ENCODE measurements around the gene UNCX. TPM values are rescaled to one million over a fixed set of nuclear protein-coding genes. Genes with fewer than 3 reads are reported as not detected.

Gene UNCX
- polyA plus RNA-seq, 4 donors: not detected

DNA sequence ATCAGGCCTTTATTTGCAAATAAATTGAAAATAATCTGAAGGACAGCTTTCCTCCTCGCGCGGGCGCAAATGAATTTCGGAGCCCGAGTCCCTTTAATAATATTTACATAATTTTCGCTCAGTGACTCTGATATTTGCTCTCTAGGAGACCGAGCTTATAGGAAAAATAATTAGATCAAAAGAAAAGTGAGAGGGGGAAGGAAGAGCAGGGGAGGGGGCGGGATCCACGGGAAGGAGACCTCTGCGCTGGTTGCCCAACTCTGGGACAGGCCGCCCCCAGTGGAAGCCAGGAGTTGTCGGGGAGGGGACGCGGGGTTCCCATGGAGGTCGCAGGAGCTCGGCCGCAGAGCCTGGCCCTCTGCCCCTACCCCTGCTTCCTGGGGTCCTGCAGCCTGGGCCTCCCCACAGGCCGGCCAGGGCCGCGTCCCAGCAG lies 5.8 kb downstream of the UNCX start:
- peaks cover 0 to 12% of the 10 kb centered on the region in 2 donors for H3K9me3 ChIP-seq (ENCODE audit: control insufficient read depth in 2 of 2, insufficient read depth in 1 of 2, low read depth in 1 of 2, low read length in 1 of 2)
- 9 to 22% (median 17%) methylated on average over 20 to 21 of the region's 21 CpGs for WGBS, 3 donors
- H3K36me3 ChIP-seq (ENCODE audit: control insufficient read depth in 3 of 3, insufficient read depth in 2 of 3, low read depth in 1 of 3, low read length in 3 of 3): no peaks in the 10 kb centered on the region
- H3K27me3 ChIP-seq (ENCODE audit: control insufficient read depth in 3 of 3, insufficient read depth in 3 of 3, low read length in 3 of 3): peaks cover 34 to 86% (median 65%) of the 10 kb centered on the region in 3 donors
- no peak for DNase-seq
- H3K27ac ChIP-seq (ENCODE audit: low read depth in 1 of 3, low read length in 2 of 3): no peak overlapping the region
- H3K4me3 ChIP-seq (ENCODE audit: low read depth in 1 of 3, low read length in 3 of 3): no peak overlapping the region
- FAIRE-seq: no peak
- H3K4me1 ChIP-seq (ENCODE audit: control insufficient read depth in 3 of 3, insufficient read depth in 2 of 3, low read depth in 1 of 3, low read length in 2 of 3): no peaks in the 10 kb centered on the region

DNA sequence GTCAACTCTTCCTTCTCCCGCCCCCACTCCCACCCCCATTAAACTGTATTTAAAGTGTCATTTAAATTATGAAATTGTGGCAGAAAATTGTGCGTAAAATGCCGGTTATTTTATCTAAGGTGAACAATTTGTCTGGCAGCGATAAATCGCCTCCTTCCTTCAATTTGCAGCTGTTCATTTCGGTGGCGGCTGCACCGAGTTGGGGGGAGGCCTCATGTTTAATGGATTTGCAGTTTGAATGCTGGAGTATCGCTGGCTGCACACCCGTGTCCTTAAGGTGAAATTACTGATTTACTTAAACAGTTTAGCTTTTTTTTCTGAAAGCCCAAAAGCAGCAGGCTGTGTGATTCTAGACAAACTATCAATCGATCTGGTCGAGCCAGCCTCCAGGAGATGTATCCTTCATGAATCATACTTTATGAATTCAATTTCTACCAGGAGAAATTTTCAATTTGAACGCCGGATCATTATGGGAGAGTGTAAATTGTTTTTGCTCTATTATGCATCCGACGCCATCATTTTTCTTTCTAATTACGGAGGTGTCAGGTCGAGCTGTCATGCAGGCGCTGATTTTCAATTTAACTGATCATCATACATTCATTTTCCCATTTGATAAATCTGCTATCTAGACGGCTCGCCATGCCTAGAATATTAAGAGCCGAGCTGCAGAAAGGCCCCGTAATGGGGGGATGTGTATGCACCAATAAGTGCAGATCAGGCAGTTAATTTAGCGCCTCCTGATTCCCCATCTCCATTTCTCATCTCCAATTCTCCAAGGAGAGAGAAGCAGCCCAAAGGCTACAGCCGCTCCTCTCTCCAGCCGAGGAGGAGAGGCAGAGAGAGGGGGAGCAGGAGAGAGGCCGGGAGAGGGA lies 6.5 kb downstream of the UNCX start:
- Histone ChIP-seq H3K27me3 (ENCODE audit: control insufficient read depth in 3 of 3, insufficient read depth in 3 of 3, low read length in 3 of 3) (peaks cover 32 to 86% (median 68%) of the 10 kb centered on the region in 3 donors), H3K9me3 (ENCODE audit: control insufficient read depth in 2 of 2, insufficient read depth in 1 of 2, low read depth in 1 of 2, low read length in 1 of 2) (peaks cover 0 to 17% of the 10 kb centered on the region in 2 donors), H3K36me3 (ENCODE audit: control insufficient read depth in 3 of 3, insufficient read depth in 2 of 3, low read depth in 1 of 3, low read length in 3 of 3) (no peaks in the 10 kb centered on the region), H3K4me1 (ENCODE audit: control insufficient read depth in 3 of 3, insufficient read depth in 2 of 3, low read depth in 1 of 3, low read length in 2 of 3) (no peaks in the 10 kb centered on the region), H3K27ac (ENCODE audit: low read depth in 1 of 3, low read length in 2 of 3) (no peak overlapping the region), H3K4me3 (ENCODE audit: low read depth in 1 of 3, low read length in 3 of 3) (no peak overlapping the region)
- no peak for FAIRE-seq
- 8 to 13% (median 10%) methylated on average over 27 of the region's 27 CpGs for WGBS, 3 donors
- no peak for DNase-seq

DNA sequence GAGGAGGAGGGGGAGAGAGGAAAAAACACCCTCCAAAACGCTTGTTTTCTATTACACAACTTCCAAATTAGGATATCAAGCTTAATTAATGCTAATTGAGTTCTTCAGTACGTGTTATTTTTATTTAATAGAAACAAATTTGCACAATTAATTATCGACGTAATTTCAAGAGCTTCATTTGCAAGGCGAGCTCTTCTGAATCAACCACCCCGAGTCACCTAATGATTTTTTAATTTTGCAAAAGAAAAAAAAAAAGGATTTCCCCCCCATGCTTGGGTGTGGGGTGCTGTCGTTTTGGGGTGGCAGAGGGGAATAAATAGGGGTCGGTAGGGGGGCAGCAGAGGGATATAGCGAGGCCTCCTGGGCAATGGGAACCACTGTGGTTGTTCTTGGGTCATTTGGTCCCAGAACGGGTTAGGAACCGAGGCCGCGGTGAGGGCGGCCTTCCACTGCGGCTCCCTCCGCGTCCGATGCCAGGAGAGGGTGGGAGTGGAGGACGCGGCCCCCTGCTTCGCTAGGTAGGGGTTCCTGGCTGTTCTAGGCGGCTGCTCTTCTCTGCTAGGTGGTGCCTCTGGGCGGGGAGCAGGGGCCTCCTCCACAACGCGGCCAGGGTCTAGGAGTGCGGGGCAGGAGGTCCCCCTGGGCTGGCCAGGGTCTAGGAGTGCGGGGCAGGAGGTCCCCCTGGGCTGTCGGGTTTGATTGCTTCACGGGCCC lies 7.3 kb downstream of the UNCX start:
- 6 to 18% (median 13%) methylated on average over 28 to 29 of the region's 29 CpGs for WGBS, 3 donors
- no peak overlapping the region for H3K4me3 ChIP-seq (ENCODE audit: low read depth in 1 of 3, low read length in 3 of 3)
- no peak overlapping the region for H3K27ac ChIP-seq (ENCODE audit: low read depth in 1 of 3, low read length in 2 of 3)
- no peaks in the 10 kb centered on the region for H3K36me3 ChIP-seq (ENCODE audit: control insufficient read depth in 3 of 3, insufficient read depth in 2 of 3, low read depth in 1 of 3, low read length in 3 of 3)
- DNase-seq (no peak), FAIRE-seq (no peak)
- no peaks in the 10 kb centered on the region for H3K4me1 ChIP-seq (ENCODE audit: control insufficient read depth in 3 of 3, insufficient read depth in 2 of 3, low read depth in 1 of 3, low read length in 2 of 3)
- peaks cover 0 to 24% of the 10 kb centered on the region in 2 donors for H3K9me3 ChIP-seq (ENCODE audit: control insufficient read depth in 2 of 2, insufficient read depth in 1 of 2, low read depth in 1 of 2, low read length in 1 of 2)
- H3K27me3 ChIP-seq (ENCODE audit: control insufficient read depth in 3 of 3, insufficient read depth in 3 of 3, low read length in 3 of 3): peaks cover 32 to 86% (median 68%) of the 10 kb centered on the region in 3 donors

DNA sequence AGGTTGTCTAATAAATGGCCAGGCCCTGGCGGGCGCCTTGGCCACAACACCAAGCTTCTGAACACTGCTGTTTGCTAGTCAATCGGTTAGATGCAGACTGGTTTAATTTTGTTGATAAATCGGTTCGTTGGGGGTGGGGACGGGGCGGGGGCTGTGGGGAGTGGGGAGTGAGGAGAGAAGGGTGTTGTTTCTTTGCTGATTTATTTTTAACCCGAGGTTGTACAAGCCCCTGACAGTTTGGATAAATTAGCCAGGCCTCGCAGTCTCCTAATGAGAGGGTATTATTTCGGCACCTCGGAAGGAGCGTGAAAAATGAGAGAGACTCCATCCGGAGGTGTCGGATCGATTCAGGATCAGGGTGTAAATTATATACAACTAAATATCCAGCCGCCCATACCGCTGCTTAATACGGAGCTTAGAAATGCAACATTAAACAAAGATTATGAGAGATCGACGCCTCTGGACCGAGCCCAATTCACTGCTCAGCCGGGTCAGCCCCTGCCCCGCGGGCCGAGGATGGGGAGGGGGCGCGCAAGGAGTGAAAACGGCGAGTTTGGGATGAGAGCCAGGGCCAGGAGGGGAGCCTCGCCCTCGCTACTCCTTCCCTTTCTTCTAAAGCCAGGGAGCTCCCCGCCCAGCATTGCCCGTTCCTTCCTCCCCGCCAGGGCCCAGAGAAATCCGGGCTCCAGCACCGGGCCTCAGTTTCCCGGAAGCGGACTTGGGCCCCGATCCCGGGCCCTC lies 8.0 kb downstream of the UNCX start:
- Histone ChIP-seq H3K9me3 (ENCODE audit: control insufficient read depth in 2 of 2, insufficient read depth in 1 of 2, low read depth in 1 of 2, low read length in 1 of 2) (peaks cover 0 to 21% of the 10 kb centered on the region in 2 donors), H3K4me1 (ENCODE audit: control insufficient read depth in 3 of 3, insufficient read depth in 2 of 3, low read depth in 1 of 3, low read length in 2 of 3) (no peaks in the 10 kb centered on the region), H3K27ac (ENCODE audit: low read depth in 1 of 3, low read length in 2 of 3) (no peak overlapping the region), H3K4me3 (ENCODE audit: low read depth in 1 of 3, low read length in 3 of 3) (no peak overlapping the region), H3K36me3 (ENCODE audit: control insufficient read depth in 3 of 3, insufficient read depth in 2 of 3, low read depth in 1 of 3, low read length in 3 of 3) (no peaks in the 10 kb centered on the region), H3K27me3 (ENCODE audit: control insufficient read depth in 3 of 3, insufficient read depth in 3 of 3, low read length in 3 of 3) (peaks cover 29 to 86% (median 69%) of the 10 kb centered on the region in 3 donors)
- 5 to 9% (median 5%) methylated on average over 35 to 40 of the region's 40 CpGs for WGBS, 3 donors
- FAIRE-seq (no peak), DNase-seq (no peak)

DNA sequence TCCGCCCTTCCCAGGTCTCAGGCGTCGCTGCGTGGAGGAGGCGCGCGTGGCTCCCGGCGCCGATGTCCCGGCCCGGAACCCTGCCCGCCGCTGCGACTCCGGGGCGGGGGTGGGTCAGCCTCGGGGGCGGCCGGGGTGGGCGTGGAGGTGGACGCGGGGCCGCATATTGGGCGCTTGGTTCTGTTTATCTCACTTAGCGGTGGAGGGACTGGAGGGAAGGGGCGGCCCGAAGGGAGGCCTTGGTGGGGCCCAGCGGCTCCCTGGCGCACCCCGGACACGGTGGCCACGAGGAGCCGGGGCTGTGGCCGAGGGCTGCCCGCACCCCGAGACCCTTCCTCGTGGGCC lies 8.6 kb downstream of the UNCX start:
- Histone ChIP-seq H3K27me3 (ENCODE audit: control insufficient read depth in 3 of 3, insufficient read depth in 3 of 3, low read length in 3 of 3) (peaks cover 24 to 90% (median 68%) of the 10 kb centered on the region in 3 donors), H3K27ac (ENCODE audit: low read depth in 1 of 3, low read length in 2 of 3) (no peak overlapping the region), H3K36me3 (ENCODE audit: control insufficient read depth in 3 of 3, insufficient read depth in 2 of 3, low read depth in 1 of 3, low read length in 3 of 3) (no peaks in the 10 kb centered on the region), H3K4me3 (ENCODE audit: low read depth in 1 of 3, low read length in 3 of 3) (no peak overlapping the region), H3K4me1 (ENCODE audit: control insufficient read depth in 3 of 3, insufficient read depth in 2 of 3, low read depth in 1 of 3, low read length in 2 of 3) (no peaks in the 10 kb centered on the region), H3K9me3 (ENCODE audit: control insufficient read depth in 2 of 2, insufficient read depth in 1 of 2, low read depth in 1 of 2, low read length in 1 of 2) (peaks cover 0 to 21% of the 10 kb centered on the region in 2 donors)
- DNase-seq (no peak), FAIRE-seq (no peak)
- WGBS, 3 donors: 5 to 9% (median 9%) methylated on average over 20 to 38 of the region's 38 CpGs

DNA sequence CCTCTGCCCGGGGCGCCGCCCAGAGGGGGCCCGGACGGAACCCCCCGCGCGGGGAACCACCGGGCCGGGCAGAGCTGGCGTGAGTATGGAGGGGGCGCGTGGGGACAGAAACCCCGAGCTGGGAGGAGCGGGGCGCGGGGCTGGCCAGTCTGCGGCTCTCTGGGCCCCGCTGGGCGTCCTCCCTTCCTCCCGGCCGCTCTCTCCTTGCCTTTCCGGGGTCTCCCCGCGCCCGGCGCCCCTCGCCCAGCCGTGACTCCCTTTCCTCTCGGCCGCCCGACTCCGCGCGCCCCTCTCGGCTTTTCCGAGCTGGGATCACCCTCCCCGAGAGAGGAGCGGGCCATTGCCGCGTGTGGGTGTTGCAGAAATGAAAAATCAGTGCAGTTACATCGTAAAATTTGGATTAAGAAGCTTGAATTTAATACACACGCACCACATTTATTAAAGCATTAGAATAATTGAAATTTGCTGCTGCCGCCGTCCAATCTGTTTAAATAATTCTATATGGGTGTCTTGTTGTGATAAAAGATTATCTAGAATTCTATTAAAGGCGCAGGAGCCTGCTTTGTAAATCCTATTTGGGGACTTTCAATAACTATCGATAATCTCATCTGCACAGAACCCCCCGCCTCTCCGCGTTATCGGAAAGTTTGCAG lies 9.1 kb downstream of the UNCX start:
- Histone ChIP-seq H3K27me3 (ENCODE audit: control insufficient read depth in 3 of 3, insufficient read depth in 3 of 3, low read length in 3 of 3) (peaks cover 21 to 95% (median 73%) of the 10 kb centered on the region in 3 donors), H3K9me3 (ENCODE audit: control insufficient read depth in 2 of 2, insufficient read depth in 1 of 2, low read depth in 1 of 2, low read length in 1 of 2) (peaks cover 0 to 21% of the 10 kb centered on the region in 2 donors), H3K4me3 (ENCODE audit: low read depth in 1 of 3, low read length in 3 of 3) (no peak overlapping the region), H3K4me1 (ENCODE audit: control insufficient read depth in 3 of 3, insufficient read depth in 2 of 3, low read depth in 1 of 3, low read length in 2 of 3) (no peaks in the 10 kb centered on the region), H3K36me3 (ENCODE audit: control insufficient read depth in 3 of 3, insufficient read depth in 2 of 3, low read depth in 1 of 3, low read length in 3 of 3) (no peaks in the 10 kb centered on the region), H3K27ac (ENCODE audit: low read depth in 1 of 3, low read length in 2 of 3) (no peak overlapping the region)
- FAIRE-seq (no peak), DNase-seq (no peak)
- WGBS, 3 donors: 6 to 9% (median 9%) methylated on average over 27 to 51 of the region's 51 CpGs

DNA sequence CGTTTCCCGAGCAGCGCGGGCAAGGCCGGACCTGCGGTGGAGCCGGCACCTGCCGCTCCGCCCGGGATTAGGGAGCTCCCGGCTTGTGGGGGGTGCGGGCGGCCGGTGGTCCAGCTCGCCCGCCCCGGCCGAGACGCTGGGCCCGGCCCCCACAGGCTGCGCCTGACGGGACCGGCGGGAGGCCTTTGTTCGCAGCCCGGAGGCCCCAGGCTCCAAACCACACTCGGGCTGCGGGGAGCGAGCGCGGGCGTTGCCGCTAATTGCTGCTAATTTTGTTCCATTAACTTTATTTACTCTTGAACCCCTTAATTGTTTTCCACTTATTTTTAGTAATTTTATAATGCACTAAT lies 9.6 kb downstream of the UNCX start:
- no peaks in the 10 kb centered on the region for H3K4me1 ChIP-seq (ENCODE audit: control insufficient read depth in 3 of 3, insufficient read depth in 2 of 3, low read depth in 1 of 3, low read length in 2 of 3)
- H3K36me3 ChIP-seq (ENCODE audit: control insufficient read depth in 3 of 3, insufficient read depth in 2 of 3, low read depth in 1 of 3, low read length in 3 of 3): no peaks in the 10 kb centered on the region
- no peak overlapping the region for H3K27ac ChIP-seq (ENCODE audit: low read depth in 1 of 3, low read length in 2 of 3)
- peaks cover 0 to 21% of the 10 kb centered on the region in 2 donors for H3K9me3 ChIP-seq (ENCODE audit: control insufficient read depth in 2 of 2, insufficient read depth in 1 of 2, low read depth in 1 of 2, low read length in 1 of 2)
- H3K27me3 ChIP-seq (ENCODE audit: control insufficient read depth in 3 of 3, insufficient read depth in 3 of 3, low read length in 3 of 3): peaks cover 24 to 95% (median 71%) of the 10 kb centered on the region in 3 donors
- FAIRE-seq: no peak
- no peak for DNase-seq
- 3 to 10% (median 5%) methylated on average over 30 to 33 of the region's 33 CpGs for WGBS, 3 donors
- no peak overlapping the region for H3K4me3 ChIP-seq (ENCODE audit: low read depth in 1 of 3, low read length in 3 of 3)
